ENCODE results near the gene CCDC171.

CCDC171 gene

GRCh38 chr9:15640121-15640520 lies 87.3 kb downstream of the CCDC171 start:
- no peaks in the 10 kb centered on the region for H3K79me2 ChIP-seq (ENCODE audit: insufficient read depth, low read length)
- no peaks in the 10 kb centered on the region for H3F3A ChIP-seq (ENCODE audit: insufficient read depth)
- no peaks in the 10 kb centered on the region for H3K9me3 ChIP-seq (ENCODE audit: insufficient read depth, low read length)
- no peak overlapping the region for H3K27ac ChIP-seq (ENCODE audit: low read depth, low read length)
- no peaks in the 10 kb centered on the region for H3K36me3 ChIP-seq (ENCODE audit: low read length)
- TF ChIP-seq CTCF (IDR thresholded peaks at IDR 0.05; ENCODE audit: insufficient read depth, low read length, poor library complexity, severe bottlenecking) (no peak), EZH2phosphoT487 (conservative IDR thresholded peaks at IDR 0.05; ENCODE audit: low read length) (no peak)
- no peaks in the 10 kb centered on the region for H3K27me3 ChIP-seq (ENCODE audit: low read length)
- no peak overlapping the region for H3K4me3 ChIP-seq (ENCODE audit: insufficient read depth, low read length, poor library complexity, severe bottlenecking)
- H3K9ac ChIP-seq (ENCODE audit: low read length): no peak overlapping the region
- H3K4me2 ChIP-seq (ENCODE audit: low read depth, low read length, poor library complexity, severe bottlenecking): no peak overlapping the region
- H4K20me1 ChIP-seq (ENCODE audit: low read depth, low read length): peaks cover 3% of the 10 kb centered on the region; the same call in 1 of the 2 replicates
- no peak overlapping the region for H2AFZ ChIP-seq (ENCODE audit: low read depth, low read length, severe bottlenecking)
- H3K9me2 ChIP-seq (replicated peaks; ENCODE audit: insufficient read depth, low read length): no peaks in the 10 kb centered on the region

GRCh38 chr9:15641291-15641690 lies 88.4 kb downstream of the CCDC171 start:
- no peaks in the 10 kb centered on the region for H3K36me3 ChIP-seq (ENCODE audit: low read length)
- H3K9me3 ChIP-seq (ENCODE audit: insufficient read depth, low read length): no peaks in the 10 kb centered on the region
- no peaks in the 10 kb centered on the region for H3K79me2 ChIP-seq (ENCODE audit: insufficient read depth, low read length)
- H3K27me3 ChIP-seq (ENCODE audit: low read length): no peaks in the 10 kb centered on the region
- no peaks in the 10 kb centered on the region for H3K9me2 ChIP-seq (replicated peaks; ENCODE audit: insufficient read depth, low read length)
- no peak overlapping the region for H3K4me2 ChIP-seq (ENCODE audit: low read depth, low read length, poor library complexity, severe bottlenecking)
- H3K9ac ChIP-seq (ENCODE audit: low read length): no peak overlapping the region
- peaks cover 3% of the 10 kb centered on the region; the same call in 1 of the 2 replicates for H4K20me1 ChIP-seq (ENCODE audit: low read depth, low read length)
- H3K4me3 ChIP-seq (ENCODE audit: insufficient read depth, low read length, poor library complexity, severe bottlenecking): no peak overlapping the region
- no peaks in the 10 kb centered on the region for H3F3A ChIP-seq (ENCODE audit: insufficient read depth)
- TF ChIP-seq EZH2phosphoT487 (conservative IDR thresholded peaks at IDR 0.05; ENCODE audit: low read length) (no peak), CTCF (IDR thresholded peaks at IDR 0.05; ENCODE audit: insufficient read depth, low read length, poor library complexity, severe bottlenecking) (no peak)
- H3K27ac ChIP-seq (ENCODE audit: low read depth, low read length): no peak overlapping the region
- no peak overlapping the region for H2AFZ ChIP-seq (ENCODE audit: low read depth, low read length, severe bottlenecking)

GRCh38 chr9:15642369-15642962 lies 89.6 kb downstream of the CCDC171 start:
- TF ChIP-seq EZH2phosphoT487 (conservative IDR thresholded peaks at IDR 0.05; ENCODE audit: low read length) (no peak), CTCF (IDR thresholded peaks at IDR 0.05; ENCODE audit: insufficient read depth, low read length, poor library complexity, severe bottlenecking) (peak; percentile 48)

More at GRCh38 chr9:15642369-15642962, 89.6 kb downstream of the CCDC171 start:
- H3K27ac ChIP-seq (ENCODE audit: low read depth, low read length): no peak overlapping the region
- H3K79me2 ChIP-seq (ENCODE audit: insufficient read depth, low read length): no peaks in the 10 kb centered on the region
- no peak overlapping the region for H3K9ac ChIP-seq (ENCODE audit: low read length)
- no peaks in the 10 kb centered on the region for H3K9me2 ChIP-seq (replicated peaks; ENCODE audit: insufficient read depth, low read length)
- no peaks in the 10 kb centered on the region for H3F3A ChIP-seq (ENCODE audit: insufficient read depth)
- H3K4me2 ChIP-seq (ENCODE audit: low read depth, low read length, poor library complexity, severe bottlenecking): no peak overlapping the region
- no peaks in the 10 kb centered on the region for H3K9me3 ChIP-seq (ENCODE audit: insufficient read depth, low read length)
- H3K4me3 ChIP-seq (ENCODE audit: insufficient read depth, low read length, poor library complexity, severe bottlenecking): no peak overlapping the region
- H3K36me3 ChIP-seq (ENCODE audit: low read length): no peaks in the 10 kb centered on the region
- no peaks in the 10 kb centered on the region for H3K27me3 ChIP-seq (ENCODE audit: low read length)
- H2AFZ ChIP-seq (ENCODE audit: low read depth, low read length, severe bottlenecking): no peak overlapping the region
- peaks cover 3% of the 10 kb centered on the region; the same call in 1 of the 2 replicates for H4K20me1 ChIP-seq (ENCODE audit: low read depth, low read length)

Measured in SU-DHL-6 (cell line).